ENCODE results near the gene TRABD2A.

Gene TRABD2A

DNA sequence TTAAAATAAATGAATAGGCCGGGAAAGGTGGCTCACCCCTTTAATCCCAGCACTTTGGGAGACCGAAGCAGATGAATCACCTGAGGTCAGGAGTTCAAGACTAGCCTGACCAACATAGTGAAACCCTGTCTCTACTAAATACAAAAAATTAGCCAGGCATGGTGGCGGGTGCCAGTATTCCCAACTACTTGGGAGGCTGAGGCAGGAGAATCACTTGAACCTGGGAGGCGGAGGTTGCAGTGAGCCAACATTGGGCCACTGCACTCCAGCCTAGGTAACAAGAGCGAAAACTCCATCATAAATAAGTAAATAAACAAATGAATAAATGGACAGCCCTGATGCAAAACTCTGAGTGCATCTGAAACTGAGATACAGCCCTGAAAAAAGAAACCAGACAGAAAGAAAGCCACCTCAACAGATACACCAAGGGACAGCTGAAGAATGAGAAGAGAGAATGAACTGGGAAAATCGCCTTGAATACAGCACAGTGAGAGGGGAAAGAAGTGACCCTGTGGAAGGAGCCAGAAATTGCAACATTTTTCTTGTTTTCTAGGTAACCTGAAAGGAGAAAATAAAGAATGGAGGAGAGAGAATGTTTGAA, 64.4 kb downstream of the TRABD2A start:
- no peak for DNase-seq (ENCODE audit: low read depth)

DNA sequence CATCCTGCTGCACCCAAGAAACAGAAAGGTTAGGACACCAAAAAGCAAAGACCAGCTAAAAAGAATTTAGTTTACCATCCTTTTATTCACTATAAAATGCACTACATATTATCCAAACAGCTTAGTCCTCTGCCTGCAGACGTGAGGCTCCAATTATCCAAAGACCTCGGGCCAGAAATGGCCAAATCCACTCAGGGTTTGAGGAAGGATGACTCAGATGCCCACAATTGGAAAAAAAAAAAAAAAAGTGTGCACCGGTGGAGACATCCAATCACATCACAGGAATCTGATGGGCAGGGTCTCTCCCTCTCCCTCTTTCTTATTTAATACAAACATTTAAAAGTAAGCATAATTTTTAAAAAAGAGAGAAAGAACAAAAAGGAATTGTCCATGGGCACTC, 65.7 kb downstream of the TRABD2A start:
- DNase-seq (ENCODE audit: low read depth), result no peak

DNA sequence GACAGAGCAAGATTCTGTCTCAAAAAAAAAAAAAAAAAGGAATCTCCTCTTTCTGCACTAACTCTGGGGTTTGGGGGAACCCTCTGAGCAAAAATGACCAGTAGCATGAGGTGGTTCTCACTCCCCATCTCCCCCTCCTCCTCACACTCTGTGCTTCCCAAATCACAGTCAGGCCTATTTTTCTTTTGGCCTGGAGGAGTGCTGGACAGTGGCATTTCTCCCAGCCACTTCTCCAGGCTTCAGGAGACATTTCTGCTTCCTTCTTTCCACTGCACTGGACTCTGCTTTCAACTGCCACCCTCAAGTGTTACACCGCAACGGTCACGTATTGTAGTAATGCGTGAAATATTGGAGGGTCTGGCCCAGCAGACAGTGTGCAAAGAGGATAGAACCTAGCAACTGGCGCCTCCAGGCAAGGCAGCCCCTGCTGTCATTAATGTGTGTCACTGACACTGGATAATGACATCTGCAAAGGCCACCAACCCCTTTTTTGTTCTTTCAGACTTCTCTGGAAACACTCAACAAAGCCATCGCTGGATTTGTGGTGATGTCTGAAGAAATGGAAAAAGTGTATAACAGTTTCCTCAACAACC, 68.9 kb downstream of the TRABD2A start:
- no peak for DNase-seq (ENCODE audit: low read depth)

DNA sequence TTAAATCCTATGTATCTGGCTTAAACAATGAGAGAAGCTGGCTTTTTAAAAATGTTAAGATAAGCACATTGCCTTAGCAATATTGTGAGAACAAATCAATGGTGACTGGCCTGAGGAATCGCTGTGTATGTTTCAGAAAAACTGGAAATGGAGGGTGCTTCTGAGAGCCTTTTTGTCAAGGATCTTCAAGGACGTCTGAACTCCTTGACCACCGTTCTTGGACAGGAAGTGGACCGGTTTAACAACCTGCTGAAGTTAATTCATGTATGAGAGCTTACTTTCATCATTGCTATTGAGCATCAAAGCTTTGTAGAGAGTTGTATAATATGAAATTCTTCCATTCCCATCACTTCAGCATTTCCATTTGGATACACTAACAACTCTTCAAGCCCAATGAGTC, 72.6 kb downstream of the TRABD2A start:
- no peak for DNase-seq (ENCODE audit: low read depth)

DNA sequence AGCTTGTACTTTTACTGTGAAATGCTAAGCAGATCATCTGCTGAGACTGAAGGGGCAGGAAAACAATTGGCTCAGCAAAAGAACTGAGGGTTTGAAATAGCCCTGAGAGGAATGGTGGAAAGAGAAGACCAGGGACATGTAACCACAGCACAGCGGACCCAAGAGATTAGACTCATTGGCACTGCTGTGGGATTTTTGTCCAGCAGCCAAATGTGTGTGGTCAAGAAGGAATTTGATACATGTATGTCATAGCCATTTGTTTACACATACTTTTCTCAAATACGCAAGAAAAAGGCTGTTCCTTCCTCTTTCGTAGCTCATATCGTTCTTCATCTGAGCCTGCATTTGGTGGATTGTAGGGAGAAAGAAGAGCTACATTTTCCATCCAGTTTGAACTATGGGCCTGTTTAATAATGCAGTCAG, 73.8 kb downstream of the TRABD2A start:
- DNase-seq (ENCODE audit: low read depth), result peak; percentile 94

DNA sequence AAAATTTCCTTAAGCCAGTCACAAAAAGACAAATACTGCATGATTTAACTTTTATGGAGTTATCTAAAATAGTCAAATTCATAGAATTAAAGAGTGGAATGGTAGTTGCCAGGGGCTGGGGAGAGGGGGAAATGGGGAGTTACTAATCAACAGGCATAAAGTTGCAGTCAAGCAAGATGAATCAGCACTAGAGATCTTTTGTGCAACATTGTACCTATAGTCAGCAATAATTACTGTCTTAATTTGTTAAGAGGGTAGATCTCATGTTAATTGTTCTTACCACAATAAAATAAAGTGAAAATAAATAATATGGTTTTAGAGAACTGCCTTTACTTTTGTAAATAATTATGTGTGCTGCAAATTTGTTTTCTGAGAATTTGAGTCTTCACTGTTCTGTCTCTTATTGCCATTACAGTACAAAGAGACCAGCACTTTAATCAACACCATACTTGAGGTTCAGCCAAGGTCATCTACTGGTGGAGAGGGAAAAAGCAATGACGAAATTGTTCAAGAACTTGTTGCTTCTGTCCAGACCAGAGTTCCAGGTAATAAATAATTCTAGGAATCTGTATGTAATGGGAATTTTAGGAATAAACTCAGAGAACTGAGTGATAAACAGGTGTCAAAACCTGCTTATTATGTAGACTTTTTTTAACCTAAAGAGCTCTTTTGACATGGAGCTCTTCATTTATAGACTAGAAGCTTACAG, 75.5 kb downstream of the TRABD2A start:
- no peak for DNase-seq (ENCODE audit: low read depth)

DNA sequence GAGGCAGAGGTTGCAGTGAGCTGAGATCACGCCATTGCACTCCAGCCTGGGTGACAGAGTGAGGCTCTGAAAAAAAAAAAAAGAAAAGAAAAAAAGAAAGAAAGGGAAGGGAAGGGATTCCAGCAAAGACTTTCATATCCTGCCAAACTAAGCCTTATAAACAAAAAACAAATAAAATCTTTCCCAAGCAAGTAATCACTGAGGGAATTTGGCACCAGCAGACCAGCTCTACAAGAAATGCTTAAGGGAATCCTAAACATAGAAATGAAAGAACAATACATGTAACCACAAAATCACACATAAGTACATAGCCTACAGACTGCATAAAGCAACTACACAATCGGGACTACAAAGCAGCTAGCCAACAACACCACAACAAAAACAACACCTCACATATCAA, 79.1 kb downstream of the TRABD2A start:
- no peak for DNase-seq (ENCODE audit: low read depth)

DNA sequence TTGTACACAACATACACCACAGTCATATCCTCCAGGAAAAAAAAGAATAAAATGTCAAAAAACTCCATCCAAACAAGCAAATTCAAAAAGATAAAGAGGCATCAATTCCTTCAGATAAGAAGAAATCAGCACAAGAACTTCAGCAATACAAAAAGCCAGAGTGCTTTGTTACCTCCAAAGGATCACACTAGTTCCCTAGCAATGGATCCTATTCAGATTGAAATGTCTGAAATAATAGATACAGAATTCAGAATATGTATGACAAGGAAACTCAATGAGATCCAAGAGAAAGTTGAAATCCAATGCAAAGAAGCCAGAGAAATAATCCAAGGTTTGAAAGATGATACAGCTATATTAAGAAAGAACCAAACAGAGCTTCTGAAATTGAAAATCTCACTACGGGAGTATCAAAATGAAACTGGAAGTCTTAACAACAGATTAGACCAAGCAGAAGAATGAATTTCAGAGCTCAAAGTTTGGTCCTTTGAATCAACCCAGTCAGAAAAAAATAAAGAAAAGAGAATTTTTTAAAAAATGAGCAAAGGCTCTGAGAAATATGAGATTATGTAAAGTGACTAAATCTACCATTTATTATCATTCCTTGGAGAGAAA, 80.6 kb downstream of the TRABD2A start:
- no peak for DNase-seq (ENCODE audit: low read depth)

DNA sequence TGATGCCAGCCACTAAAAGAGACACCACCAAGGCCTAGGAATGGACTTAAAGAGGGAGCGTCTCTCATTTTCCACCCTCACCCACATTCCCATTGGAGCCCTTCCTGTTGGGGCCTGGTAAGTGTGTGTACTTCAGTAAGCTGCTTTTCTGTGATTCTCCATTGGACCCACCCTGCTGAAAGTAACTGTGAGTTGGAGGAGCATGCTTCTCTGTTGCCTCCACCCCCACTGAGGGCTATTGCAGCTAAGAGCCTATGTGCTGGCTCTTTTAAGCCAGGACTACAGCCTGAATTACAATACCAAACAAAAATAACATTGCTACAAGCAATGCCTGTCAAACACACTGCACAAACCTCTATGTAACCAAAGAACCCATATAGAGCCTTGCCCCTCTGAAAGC, 81.1 kb downstream of the TRABD2A start:
- DNase-seq (ENCODE audit: low read depth), result no peak

DNA sequence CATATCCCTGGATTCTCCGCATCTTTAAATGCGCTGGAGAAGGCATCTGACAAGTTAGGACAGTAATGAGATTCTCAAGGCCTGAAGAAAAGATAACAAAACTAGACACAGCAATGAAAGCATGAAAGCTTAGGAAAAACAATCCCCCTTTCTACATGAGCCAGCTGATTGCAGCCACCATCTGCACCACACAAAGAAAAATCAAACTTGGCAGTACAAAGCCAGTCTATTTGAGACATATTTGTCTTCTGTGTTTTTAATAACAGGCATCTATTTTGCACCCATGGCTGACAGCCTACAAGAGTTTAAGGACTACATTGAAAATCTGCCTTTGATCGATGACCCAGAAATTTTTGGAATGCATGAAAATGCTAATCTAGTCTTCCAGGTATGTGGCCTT, 83.6 kb downstream of the TRABD2A start:
- no peak for DNase-seq (ENCODE audit: low read depth)

DNA sequence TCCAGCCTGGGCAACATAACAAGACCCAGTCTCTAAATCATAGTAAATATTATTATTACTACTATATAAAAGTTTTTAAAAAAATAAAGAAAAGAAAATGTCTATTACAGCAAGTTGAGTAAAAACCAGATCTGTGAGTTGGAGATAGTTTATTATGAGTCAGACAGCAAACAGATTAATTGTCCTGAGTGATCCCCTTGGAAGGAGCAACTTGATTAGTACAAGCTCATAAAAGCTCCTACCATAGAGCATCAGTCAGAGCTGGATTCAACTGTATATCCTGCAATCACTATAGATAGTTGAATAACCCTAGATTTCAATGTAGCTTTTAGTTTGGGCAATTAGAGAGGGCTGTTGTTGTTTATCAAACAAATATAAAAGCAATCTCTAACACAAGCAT, 84.1 kb downstream of the TRABD2A start:
- no peak for DNase-seq (ENCODE audit: low read depth)

DNA sequence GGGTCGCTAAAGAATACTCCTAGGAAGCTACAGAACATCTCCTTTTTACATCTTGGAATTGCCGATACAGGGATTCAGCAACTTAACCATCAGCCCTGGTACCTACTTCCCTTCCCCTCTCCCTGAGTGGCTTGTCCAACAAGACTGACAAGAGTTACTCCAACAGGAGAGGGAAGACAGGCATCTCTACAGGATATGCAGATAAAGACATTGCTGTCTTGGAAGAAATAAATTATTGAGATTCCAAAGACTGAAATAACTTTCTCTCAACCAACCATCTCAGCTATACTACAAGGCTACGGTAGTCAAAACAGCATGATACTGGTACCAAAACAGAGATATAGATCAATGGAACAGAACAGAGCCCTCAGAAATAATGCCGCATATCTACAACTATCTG, 87.2 kb downstream of the TRABD2A start:
- no peak for DNase-seq (ENCODE audit: low read depth)

DNA sequence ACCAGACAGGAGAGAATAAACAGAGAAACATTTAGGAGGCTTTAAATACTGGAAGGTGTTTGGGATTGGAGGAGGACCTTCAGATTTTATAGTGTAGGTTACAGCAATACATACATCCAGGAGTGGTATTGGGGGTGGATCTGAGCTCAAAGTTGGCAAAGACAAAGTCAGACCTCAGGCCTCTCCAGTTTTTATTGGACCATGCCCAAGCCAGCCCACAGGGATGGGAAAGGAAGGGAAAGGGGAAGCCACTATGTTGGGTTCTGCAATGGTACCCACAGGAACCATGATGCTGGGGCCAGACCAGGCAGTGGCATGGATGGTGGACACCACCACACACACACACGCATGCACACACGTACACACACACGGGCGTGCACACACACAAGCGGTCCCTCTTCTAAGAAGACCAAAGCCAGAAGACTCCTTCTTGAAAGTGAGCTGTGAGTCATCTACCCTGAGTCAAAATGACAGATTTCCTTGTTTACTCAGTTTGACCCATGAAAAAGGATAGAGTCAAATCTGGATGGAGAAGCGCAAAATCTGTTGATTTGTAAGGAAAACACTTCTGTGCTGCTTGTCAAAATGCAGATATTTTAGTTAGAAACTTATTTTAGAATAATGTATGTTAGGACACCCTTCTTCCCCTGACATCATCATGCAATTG, 87.9 kb downstream of the TRABD2A start:
- no peak for DNase-seq (ENCODE audit: low read depth)

DNA sequence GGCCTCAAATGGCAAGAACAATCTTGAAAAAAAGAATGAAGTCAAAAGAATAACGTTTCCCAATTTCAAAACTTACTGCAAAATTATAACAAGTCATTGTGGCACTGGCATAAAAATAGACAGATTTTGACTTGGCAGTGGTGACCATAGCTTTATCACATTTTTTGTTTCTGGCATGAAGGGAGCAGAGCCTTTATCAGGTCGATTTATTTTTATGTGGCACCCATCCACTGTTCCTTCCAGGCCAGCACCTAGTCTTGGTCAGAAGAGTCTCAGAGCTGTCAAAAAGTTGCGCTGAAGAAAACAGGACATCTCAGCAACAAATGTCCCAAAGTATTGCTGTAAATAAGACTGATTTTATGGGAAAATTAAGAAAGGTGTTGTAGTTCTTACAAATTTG, 92.4 kb downstream of the TRABD2A start:
- DNase-seq (ENCODE audit: low read depth), result no peak

DNA sequence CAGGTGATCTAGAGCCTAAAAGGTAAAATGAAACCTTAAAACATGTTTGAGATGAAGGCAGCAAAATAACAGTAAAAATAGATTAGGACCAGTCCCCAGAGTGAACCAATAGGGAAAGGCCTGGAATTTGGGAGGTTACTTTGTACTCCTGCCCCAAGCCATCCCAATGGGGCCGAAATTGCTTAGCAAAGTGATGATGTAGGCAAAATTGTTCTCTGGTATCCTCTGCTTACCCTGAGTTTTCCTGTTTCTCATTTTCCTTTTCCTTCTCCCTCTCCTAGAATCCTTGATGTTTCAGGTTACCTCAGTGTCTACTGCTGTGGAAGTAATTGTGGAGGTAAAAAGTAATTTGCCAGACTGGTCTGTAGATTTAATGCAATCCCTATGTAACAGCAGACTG, 92.9 kb downstream of the TRABD2A start:
- DNase-seq (ENCODE audit: low read depth), result no peak

DNA sequence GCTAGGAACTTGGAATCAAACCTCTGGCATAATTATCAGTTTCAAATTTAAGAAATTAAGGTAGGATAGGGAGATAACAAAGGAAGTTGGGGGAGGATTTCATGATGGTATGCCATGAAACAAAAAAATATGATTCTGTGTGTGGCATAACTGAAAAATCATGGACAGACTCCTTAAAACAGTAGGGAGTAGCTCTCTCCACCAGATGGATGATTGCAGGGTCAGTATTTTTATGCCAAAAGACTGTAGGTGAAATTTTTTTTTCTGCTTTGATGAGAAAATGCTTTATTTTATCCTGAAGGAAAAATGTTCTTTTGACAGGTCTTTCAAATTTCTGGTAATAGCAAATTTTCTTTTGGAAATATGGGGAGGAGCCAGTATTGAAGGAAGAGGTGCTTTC, 94.3 kb downstream of the TRABD2A start:
- DNase-seq (ENCODE audit: low read depth), result no peak

DNA sequence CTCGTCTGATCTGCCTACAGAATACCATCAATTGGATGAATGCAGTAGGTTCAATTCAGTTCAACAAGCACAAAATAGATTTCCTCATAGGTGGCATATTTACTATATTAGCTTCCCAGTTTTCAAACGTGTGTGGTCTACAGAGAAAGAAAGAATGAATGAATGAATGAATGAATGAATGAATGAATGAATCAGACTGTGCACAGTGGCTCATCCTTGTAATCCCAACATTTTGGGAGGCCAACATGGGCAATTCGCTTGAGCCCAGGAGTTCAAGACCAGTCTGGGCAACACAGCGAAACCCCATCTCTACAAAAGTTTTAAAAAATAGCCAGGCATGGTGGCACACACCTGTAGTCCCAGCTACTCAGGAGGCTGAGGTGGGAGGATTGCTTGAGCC, 94.9 kb downstream of the TRABD2A start:
- DNase-seq (ENCODE audit: low read depth), result no peak

DNA sequence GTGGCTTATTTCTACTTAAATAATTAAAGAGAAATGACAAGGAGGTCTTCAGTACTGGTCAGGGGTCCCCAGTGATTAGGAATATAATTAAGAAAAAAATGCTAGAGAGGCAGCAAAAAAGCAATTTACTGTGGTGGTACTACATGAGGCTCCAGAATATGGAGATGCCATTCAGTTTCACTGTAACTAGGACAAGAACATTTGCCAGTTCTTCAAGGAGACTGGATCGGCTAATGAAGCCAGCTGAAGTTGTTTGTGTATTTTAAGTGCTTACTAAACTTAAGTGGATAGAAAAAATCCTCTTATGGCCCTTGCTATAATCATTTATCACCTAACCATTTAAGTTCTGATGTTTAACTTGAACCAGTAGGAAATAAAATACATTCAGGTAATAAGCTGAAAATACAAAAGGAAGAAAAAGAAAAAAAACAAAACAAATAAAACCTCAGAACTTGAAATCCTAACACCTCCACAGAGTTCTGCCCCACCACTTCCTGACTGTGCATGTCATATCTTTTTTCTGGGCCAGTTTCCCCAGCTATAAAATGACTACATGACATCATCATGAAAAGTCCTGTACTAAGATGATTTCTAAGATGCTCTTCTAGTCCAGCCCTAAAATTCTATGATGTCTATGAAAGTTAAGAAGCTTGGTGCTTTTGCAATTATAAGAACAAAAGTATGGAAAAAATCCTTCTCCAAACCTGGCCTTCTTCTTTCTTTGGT, 98.0 kb downstream of the TRABD2A start:
- DNase-seq (ENCODE audit: low read depth), result no peak

DNA sequence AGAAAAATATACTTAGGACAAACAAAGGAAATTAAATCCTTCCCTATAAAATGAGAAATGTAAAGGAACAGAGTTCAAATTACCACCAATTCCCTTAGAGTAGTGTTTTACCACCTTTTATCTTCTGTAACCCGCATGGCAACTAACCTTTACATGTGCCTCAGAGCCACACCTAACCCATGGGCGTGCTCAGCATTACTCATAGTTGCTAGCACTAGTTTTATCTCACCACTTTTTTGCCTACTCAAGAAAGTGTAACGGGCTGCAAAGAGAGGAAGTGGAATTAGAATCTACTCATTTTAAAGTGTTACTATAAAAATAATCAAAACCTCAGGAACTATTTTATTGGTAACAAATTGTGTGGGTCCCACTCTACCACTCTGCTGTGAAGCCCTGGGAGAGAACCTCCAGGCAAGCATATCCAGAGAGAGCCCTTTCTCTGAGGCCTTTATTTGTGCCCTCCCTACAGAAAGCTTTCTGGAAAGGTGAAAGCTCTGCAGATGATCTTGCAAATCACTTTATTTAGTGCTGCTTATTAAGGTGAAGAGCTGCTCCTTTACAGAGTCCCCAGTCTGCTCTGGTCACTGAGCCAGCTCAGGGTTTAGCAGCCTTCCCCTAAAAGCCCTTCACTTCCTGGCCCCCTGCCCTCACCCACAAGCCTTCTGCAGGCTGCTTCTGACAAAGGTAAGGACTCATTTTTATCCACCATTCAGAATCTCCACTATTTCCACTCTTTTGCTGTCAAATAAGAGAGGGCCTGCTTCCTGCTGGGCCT, 98.8 kb downstream of the TRABD2A start:
- DNase-seq (ENCODE audit: low read depth), result no peak

DNA sequence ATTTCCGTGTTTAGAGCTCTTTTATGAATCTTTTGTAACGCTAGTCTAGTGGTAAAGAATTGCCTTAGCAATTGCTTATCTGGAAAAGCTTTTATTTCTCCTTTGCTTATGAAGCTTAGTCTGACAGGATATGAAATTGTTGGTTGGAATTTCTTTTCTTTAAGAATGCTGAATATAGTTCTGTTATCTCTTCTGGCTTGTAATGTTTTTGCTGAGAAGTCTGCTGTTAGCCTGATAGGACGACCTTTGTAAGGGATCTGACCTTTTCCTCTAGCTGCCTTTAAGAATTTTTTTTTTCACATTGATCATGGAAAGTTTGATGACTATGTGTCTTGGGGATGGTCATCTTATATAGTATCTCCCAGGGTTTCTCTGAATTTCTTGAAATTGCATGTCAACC, 101.1 kb downstream of the TRABD2A start:
- no peak for DNase-seq (ENCODE audit: low read depth)

All from GM04504 (cell line).